G401.6 (cell line): ENCODE measurements around the gene PPM1H.
A peak's percentile ranks its signal among the peaks of the same experiment; 100 is the strongest.

Experiments used
- FAIRE-seq: peaks from 2 replicates; lab custom pipeline; 2012; peaks lifted over from hg19 to GRCh38; lab: Jason Lieb, UNC

The PPM1H gene

DNA sequence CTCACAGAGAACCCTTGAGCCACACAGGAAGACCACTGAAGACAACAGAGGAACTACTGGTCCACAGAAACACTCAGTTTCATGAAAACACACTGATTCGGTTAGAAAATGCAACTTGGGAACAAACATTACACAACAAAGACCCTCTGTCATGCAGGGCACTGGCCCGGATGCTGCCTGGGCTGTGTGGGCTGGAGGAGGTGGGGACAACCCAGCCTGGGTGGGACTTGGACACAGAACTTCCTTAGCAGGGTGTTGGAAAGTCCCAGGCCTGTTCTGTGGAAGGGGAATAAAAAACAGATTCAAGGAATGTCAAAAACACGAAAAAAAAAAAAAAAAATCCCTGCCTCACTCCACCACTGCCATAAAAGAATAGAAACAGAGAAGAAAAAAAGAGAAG is 287.4 kb downstream of the PPM1H start:
- FAIRE-seq = no peak

DNA sequence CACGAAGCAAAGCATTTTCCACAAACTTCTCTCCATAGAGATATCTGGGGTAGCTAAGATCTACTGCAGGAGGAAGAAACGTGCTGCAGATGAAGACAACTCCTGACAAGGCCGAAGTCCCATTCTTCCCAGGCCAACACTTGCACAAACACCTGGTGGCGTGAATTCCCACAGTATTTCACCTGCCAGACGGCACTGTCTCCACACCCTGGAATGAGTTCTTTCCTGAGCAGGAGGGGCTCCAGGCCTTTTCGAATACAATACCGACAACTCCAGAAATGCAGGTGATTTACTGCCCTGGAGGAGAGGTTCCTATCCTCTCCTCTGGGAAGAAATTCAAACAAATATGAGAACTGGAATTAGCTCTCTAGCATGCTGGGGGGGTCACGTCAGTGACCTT is 288.4 kb downstream of the PPM1H start:
- FAIRE-seq = no peak

DNA sequence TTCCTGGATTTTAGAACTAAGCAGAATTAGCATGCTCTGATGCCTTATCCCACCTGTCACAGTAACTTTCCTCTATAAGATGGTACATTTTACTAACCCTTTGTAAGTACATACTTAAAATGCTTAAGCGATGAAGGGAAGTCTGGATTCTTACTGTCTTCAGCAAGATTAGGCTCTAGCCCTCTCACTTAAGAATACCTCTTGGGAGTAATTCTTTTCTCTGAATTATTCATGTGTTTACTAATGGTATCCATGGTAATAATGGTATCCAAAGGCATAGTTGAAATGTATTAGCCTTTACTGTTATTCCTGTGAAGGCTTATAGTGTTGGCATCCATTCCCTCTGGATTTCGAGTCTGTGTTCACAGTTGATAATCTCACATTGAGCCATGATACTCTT is 291.5 kb downstream of the PPM1H start:
- no peak for FAIRE-seq

DNA sequence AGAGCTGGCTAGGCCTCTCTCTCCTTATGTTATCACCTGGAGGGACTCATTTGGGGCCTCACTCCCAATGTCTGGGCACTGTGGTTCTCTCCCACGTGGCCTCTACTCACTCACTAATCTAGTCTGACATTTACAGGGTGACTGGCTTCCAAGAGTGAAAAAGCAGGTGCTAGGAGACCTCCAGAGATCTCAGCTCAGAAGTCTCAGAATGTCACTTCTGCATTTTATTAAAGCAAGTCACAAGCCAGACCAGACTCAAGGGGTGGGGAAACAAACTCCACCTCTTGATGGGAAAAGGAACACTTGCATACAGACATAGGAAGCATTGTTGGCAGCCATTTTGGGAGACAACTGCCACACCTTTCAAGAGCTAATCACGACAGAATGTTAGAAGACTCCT is 292.5 kb downstream of the PPM1H start:
- no peak for FAIRE-seq

DNA sequence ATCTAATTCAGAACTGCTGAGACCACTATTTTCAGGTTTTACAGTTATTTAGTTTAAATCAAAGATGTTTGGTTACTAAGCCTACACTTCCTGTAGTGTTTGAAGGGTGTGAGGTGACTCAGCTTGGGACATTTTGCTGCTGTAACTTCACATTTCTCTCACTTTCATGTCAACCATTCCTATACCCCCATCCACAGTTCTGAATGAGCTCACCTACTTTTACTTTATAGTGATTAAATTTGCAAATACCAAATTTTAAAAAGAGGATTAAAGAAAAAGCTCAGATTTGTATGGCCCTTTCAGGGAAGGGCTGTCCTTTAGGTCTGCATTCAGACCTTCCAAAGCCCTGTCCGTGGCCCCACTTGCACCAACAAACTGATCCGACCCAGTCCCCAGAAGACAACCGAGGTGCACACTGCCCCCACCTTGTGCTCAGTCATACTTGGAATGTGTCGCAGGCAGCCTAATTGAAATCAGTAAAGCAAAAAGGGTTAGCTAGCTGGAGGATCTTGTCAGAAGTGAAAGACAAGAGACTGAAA is 294.0 kb downstream of the PPM1H start:
- peak; percentile 51 for FAIRE-seq

DNA sequence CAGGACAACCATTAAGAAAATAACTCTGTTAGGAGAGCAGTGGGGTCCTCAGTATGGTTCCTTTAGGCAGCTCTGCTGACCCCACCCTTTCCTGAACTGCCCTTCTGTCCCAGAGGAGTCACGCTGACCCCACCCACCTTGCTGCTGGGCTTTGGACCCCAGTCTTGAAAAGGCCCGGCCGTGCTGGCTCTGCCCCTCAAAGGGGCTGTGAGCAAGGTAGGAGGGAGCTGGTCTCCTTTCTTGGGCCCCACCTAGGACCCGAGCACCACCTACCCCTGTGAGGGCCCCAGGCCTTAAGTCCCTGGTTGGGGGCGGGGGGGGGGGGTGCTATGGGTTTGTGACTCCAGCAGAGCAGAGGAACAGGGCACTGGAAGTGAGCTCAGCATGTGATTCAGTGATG is 297.3 kb downstream of the PPM1H start:
- FAIRE-seq = no peak

DNA sequence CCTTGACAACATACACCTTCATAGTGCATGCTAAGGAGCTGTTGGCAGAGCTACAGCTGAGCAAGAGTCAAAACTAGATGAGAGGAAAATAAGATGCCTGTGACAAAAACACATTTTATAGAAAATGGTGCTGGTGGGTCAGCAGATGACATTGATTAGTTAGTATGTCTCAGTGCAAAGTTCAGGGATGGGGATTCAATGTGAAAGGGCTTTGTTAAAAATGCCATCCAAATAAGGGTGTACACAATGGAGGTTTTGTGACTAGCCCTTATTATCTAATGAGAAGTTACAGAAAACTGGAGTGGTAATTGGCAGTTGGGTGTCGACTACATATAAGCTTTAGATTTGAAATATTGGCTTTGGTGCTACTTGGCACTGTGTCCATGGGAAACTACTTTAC is 299.3 kb downstream of the PPM1H start:
- FAIRE-seq = no peak

DNA sequence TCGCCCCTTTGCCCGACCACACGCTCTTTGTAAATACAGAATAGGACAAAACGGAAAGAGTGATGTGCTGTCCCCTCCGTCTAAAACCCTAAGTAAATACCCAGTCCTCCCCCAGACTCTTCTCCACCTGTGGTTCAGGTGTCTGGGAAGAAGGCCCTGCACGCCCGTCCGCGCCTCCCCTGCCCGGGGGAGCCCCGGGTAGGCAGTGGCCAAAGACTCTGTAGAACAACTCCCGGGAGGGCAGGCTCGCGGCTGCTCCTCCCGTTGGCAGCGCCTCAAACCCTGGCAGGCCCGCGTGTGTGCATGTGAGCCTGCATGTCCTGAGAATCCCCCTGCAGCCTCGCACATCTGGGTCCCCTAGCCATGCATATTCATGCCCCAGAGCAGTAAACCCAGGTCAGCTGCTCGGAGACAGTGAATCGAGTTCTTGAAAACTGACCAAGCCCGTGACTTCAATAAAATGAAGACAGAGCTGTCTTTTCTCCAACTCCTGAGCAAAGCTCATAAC is 302.5 kb downstream of the PPM1H start:
- FAIRE-seq = no peak

DNA sequence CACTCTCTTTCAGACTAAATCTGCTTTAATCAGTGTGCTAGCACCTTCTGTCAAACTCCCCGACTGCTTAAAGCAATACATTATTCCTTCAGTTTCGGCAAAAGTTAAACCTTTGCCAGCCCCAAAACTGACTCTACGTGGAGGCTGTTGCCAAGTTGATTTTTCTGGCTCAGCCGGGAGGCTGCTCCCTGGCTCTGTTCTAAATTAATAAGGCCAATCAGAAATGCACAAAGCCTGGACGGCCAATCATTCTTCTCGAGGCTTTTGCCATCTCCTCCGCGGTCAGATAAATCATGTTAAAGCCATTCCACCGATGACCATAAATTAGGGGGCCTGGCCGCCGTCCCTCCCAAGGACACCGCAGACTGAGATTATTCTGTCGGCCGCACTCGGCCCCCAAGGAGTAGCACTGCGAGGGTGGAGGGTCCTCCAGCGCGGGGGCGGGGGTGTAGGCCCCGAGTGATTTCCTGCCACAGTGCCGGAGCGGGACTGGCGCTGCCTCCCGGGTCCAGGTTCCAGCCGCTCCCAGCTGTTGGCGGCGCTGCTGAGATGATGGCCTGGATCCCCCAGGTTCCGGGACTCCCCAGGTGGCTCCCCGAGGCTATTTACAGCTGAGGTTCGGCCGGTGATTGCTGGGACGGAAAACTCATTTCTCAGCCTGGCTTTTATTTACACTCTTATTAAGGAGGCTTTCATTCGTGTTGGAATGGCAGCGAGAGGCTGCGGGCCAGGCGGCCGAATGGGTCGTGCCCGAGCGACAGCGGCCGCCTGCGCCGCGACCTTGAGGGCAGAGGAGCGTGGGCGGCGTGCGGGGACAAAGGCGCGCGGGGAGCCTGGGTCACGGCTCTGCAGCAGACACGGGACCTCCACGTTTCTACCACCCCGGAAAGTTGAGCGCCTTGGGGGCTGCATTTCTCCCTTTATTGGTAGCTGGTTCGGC is 303.2 kb downstream of the PPM1H start:
- peak; percentile 98 for FAIRE-seq

DNA sequence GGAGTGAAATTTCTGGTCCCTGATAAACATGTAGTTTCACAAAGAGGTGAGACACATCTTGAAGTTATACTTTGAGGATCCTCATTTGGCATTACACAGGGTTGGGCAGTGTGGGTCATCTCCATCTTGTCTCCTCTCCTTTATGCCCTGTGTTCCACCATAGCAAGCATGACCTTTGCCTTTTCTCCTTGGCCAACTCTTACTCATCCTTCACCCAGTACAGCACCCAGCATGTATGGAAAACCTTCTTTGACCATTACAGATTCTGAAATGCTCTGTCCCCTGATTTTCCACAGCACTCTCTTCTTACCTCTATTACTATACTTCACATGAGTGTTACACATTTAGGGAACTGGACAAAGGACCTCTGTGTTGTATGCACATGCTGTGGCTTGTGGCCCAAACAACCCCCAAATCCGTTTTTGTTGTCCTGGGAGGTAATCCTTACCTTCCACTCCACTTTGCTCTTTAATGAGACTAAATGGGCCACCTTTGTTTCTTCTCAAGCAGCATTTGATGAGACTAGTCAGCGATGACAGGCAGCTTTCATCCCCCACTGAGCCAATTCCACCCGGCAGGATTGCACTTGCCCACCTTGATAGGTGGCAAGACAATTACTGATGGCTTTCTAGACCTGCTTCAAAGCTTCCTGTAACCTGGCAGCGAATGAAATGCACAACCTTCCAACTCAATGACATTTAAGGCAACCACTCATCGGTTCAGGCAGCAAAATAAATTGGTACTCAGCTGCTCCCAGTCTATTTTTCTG is 304.8 kb downstream of the PPM1H start:
- no peak for FAIRE-seq

DNA sequence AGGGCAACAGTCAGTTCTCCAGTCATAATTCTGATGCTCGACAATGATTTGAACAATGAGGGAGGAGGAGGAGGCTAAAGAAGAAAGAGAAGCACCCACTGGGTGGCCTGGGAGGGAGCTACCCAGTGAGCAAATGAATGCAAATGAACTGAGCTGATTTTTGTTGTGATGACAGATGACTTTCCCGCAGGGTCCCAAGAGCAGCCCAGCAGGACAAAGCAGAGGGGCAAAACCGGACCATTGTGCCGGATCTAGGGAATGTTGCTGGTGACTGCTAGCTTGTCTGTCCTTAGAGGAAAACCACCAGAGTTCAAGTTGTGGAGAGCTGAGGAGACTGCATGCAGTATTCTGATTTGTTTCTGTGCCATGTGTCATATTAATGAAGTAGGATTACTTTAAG is 305.5 kb downstream of the PPM1H start:
- FAIRE-seq = no peak

DNA sequence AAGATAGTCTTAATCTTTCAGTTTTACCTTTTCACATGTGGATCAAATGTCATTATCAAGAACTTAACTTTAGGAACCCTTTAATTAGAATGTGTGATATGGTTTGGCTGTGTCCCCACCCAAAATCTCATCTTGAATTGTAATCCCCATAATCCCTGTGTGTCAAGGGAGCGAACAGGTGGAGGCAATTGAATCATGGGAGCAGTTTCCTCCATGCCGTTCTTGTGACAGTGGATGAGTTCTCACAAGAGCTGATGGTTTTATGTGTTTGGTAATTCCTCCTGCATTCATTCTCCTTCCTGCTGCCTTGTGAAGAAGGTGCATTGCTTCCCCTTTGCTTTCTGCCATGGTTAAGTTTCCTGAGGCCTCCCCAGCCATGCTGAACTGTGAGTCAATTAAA is 307.8 kb downstream of the PPM1H start:
- FAIRE-seq = no peak

DNA sequence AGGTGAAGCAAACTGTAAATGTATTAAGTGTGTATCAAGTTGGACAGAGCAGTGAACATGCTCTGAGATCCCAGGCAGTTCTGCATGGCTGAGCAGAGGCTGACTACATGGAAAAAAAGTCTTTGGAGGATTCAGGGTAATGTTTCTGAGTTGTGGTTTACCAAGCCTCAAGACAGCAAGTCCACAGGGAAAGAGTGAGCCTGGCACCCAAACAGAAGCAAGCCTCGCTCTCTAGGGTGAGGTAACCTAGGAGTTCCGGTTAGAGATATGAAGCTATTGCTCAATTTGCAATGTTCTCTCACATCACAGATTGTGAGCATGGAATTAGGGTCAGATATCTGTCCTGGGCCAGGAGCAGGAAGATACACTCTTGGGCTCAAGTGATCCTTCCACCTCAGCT is 309.7 kb downstream of the PPM1H start:
- FAIRE-seq = no peak

DNA sequence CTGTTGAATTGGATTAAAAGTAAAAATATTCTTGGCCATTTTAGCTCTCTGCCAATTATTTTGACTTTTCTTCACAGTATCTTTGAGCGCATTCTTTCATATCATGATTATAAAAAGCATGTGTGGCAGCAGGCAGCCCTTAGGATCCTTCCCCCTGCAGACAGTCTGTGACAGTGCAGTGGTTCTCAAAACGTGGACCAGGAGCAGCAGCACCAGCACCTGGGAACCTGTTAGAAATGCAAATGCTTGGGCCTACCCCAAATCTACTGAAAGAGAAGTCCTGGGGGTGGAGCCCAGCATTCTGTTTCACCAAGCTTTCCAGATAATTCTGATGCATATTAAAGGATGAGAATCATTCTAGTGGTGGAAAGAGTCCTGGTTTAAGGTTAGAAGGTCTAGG is 312.8 kb downstream of the PPM1H start:
- no peak for FAIRE-seq

DNA sequence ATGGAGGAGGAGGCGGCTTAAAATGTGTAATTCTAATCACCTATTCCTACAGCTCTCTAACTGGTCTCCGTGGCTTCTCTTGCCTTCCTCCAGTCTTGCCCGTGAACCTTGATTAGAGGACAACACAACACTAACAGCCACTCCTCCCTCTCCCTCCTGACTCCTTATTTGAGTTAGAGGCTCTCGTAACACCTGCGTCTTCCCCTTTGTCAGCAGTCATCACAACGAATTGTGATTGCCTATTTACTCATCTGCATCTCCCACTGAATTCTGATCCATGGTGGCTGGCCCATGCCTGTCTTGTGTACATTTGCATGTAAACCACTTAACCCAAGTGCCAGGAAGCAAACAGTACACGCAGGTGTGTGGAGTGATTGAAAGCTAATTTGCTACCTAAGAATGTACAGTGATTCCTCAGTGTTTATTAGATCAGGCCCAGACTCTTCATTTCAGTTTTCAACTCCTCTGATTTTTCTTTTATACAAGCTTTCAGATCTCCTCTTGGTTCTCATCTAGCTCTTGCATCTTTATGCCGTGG is 313.8 kb downstream of the PPM1H start:
- no peak for FAIRE-seq

DNA sequence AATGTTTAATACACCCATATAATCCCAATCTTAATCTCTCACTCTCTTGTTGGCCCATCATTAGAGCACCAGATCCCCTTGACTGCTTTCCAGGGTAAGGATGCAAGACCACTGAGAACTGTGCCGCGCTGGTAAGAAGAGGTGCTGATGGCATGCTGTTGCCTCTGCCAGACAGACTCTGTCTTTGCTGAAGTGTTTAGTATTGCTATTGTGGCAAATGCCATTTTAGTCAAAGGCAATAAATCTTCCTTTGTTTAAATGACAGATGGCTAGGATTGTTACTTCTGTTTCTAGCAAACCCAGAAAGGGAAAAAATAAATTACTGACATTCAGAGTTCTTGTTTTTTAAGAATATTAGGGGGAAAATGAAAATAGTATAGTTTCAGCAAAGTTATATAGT is 316.0 kb downstream of the PPM1H start:
- no peak for FAIRE-seq

DNA sequence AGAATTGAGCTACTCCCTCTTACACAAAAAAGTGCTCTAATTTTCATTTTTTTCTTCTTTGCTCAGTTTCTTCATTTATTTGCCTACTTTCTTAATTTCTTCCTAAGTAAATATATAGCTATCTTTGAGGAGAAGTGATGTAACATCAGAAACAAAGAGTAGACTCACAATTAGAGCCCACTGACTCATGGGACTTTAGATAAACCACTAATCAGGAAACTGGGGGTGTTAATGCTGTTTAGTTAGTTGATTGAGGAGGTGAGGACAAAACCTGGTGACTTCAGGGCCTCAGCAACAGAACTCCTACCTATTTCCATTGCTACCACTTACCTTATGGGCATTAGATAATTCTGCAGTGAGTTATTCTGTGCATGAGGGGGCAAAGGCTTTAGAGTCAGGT is 316.6 kb downstream of the PPM1H start:
- FAIRE-seq = no peak

DNA sequence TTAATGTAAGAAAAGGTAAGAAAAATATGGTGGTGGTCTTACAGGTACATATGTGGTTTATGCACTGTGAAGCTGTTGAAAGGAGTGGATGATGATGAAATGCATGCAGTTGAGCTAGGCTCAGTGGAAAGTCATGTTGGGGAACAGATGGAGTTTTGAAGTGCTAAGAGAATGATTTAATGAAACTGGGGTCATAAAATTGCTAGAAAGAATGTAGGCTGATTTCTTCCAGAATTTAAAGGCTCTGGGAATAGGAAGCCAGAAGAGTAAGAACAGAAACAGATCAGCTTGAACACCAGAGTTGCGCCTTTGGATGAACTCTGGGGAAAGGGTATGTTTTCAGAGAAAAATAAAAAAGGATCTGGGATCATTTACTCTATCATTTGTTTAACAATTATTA is 321.9 kb downstream of the PPM1H start:
- FAIRE-seq = no peak

DNA sequence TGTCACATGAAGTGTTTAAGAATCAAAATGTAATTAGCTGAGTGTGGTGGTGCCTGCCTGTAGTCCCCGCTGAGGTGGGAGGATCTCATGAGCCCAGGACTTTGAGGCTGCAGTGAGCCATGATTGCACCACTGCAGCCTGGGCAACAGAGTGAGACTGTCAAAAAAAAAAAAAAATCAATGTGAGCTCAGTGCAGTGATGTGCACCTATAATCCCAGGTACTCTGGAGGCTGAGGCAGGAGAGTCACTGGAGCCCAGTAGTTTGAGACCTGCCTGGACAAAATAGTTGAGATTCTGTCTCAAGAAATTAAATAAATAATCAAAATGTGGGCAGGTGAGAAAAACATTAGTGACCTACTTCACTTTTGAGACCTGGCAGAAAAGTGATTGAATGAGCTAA is 328.3 kb downstream of the PPM1H start:
- no peak for FAIRE-seq

DNA sequence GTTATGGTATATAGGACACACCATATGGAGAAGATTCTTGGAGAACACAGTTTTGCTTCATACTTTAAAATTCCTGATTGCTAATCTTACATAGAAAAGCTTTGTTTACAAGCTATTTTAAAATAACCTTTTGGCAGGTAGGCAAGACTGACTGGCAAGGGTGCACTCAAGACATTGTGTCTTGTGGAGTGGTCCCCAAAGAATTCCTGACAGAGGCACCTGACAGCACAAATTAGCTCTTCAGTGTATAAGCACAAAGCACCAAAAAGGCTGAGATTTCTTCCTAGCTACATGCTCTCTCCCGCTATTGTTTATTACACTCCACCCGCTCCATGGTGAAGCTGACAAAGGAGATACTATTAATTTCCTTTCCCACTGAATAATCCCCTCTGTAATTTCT is 329.0 kb downstream of the PPM1H start:
- FAIRE-seq = no peak

DNA sequence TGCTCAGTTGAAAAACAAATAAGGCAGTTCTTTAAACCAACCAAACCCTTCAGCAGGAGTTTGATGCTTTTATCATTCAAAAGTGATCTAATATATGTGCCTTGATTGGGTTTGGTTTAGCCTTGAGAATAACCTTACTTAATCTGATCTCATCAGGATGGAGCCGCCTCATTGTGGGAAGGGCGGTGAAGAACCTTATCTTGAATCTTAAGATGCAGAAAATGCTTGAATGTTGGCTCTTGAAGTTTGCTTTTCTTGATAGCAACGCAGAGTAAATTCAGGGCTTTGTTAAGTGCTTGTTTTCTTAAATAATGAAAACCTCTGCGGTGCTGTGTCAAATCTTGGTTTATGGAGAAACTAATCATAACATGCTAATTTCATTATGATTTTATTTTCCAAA is 330.1 kb downstream of the PPM1H start:
- FAIRE-seq = no peak

DNA sequence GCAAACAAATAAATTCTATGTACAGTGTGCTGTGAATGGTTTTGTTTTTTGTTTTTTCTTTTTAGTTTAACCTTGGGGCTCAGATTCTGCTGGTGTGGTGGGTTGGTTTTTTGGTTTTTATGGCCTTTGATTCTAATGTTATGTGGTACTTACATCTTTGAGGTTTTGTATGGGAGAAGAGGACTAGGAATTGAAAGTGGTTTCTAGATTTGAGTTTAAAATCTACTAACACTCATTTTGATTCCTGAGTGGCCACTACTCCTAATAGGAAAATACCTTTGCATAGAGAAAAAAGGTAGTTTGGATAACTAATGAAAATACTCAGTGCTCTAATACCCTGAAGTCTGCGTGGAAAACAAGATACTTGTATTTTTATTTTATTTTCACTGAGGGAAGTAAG is 330.6 kb downstream of the PPM1H start:
- no peak for FAIRE-seq

DNA sequence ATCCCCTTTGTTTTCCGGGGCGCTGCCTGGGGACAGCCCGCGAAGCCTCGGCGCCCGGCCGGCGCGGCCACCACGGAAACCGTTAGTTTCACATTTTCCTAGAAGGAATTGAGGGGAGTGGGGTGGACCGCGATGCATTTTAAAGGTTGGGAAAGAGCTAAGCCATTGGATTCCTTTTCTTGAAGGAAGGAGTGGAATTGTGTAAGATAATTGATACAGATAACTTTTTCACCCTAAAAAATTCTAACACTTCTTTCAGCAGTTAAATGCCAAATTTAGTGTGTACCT is 331.2 kb downstream of the PPM1H start:
- FAIRE-seq = no peak
